Lower leg skin (tissue), 3 donors: ENCODE results near the gene ARHGEF11.

Experiments used
- POLR2A ChIP-seq, 2 donors: fragments of 450-650 bp; IDR thresholded peaks; one replicate each; pipeline ENCODE4 v1.6.1; 2016 to 2017; ENCODE audit warnings: antibody characterized with exemption in 2 of 2, mild to moderate bottlenecking in 1 of 2, moderate library complexity in 1 of 2
- TF ChIP-seq, protein P1 (sequence below), 3 donors: fragments of 450-650 bp; IDR thresholded peaks; one replicate each; pipeline ENCODE4 v1.5.1; 2016; ENCODE audit warnings: antibody characterized with exemption in 3 of 3, mild to moderate bottlenecking in 3 of 3, moderate library complexity in 2 of 3

DNA sequence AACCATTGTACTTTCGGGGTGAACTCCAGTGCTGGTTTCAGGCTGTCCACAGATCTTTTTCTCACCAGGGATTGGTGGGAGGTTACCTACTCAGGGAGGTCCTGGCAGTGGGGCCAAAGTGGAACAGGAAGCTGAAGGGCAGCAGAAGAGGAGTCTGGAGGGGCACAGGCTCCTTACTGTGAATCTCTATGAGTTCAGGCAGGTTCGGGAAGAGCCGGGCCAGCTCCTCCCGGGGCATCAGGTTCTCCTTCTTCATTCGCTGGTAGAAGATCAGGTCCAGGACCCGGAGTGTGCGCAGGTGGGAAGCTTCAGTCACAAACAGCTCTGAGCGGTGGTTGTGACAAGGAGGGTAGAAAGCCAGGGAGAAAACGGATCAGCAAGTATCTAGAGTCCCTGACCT is 98.4 kb downstream of the ARHGEF11 start:
- TF ChIP-seq, protein P1, sequence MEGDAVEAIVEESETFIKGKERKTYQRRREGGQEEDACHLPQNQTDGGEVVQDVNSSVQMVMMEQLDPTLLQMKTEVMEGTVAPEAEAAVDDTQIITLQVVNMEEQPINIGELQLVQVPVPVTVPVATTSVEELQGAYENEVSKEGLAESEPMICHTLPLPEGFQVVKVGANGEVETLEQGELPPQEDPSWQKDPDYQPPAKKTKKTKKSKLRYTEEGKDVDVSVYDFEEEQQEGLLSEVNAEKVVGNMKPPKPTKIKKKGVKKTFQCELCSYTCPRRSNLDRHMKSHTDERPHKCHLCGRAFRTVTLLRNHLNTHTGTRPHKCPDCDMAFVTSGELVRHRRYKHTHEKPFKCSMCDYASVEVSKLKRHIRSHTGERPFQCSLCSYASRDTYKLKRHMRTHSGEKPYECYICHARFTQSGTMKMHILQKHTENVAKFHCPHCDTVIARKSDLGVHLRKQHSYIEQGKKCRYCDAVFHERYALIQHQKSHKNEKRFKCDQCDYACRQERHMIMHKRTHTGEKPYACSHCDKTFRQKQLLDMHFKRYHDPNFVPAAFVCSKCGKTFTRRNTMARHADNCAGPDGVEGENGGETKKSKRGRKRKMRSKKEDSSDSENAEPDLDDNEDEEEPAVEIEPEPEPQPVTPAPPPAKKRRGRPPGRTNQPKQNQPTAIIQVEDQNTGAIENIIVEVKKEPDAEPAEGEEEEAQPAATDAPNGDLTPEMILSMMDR (IDR thresholded peaks at IDR 0.05): no peak
- no peak for TF ChIP-seq POLR2A (IDR thresholded peaks at IDR 0.05)
